HG03280 (cell line): Measurements from ENCODE around the gene REEP6.
"Not testable (repeated sequence)": the region's sequence is repeated elsewhere in the genome, so short reads cannot be mapped to it uniquely, and the experiment has no call there.

Experiments
- ATAC-seq: cut with Tn5 transposase; IDR thresholded peaks from one replicate; pipeline ENCODE4 v1.9.1; 2021; ENCODE audit warnings: mild to moderate bottlenecking, moderate library complexity; ENCODE audit not compliant: unreplicated experiment

Gene REEP6

DNA sequence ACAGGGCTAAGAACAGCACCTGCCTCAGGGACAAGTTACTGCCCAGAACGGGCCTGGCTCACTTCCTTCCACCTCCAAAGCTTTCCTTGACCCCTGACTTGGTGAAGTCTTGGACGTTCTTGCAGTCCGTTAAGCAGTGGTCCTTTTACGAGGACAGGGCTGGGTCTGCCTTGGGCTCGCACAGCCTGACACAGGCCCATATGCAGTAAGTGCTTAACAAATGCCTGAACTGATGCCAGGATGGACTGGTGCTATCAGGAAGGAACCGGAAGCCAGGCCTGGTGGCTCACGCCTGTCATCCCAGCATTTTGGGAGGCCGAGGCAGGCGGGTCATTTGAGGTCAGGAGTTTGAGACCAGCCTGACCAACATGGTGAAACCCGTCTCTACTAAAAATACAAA is 31.1 kb downstream of the REEP6 start:
- no peak for ATAC-seq

DNA sequence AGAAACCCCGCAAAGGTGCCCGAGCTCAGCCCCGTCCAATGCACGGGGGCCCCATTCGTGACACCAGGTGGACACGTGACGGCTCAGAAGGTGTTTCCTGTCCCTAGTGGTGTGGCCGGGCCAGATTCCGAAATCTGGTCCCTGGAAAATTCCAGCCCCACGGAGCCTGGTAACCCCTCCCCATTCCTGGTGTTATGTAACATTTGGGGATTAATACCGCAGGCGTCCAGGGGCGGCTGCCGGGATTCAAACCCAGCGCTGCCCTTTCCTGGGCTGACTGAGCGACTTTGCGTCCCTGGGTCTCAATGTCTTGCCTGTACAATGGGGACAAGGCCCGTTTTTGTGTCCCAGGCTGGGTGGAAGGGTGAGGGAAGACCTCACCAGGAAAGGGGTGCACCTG is 31.9 kb downstream of the REEP6 start:
- ATAC-seq: no peak

DNA sequence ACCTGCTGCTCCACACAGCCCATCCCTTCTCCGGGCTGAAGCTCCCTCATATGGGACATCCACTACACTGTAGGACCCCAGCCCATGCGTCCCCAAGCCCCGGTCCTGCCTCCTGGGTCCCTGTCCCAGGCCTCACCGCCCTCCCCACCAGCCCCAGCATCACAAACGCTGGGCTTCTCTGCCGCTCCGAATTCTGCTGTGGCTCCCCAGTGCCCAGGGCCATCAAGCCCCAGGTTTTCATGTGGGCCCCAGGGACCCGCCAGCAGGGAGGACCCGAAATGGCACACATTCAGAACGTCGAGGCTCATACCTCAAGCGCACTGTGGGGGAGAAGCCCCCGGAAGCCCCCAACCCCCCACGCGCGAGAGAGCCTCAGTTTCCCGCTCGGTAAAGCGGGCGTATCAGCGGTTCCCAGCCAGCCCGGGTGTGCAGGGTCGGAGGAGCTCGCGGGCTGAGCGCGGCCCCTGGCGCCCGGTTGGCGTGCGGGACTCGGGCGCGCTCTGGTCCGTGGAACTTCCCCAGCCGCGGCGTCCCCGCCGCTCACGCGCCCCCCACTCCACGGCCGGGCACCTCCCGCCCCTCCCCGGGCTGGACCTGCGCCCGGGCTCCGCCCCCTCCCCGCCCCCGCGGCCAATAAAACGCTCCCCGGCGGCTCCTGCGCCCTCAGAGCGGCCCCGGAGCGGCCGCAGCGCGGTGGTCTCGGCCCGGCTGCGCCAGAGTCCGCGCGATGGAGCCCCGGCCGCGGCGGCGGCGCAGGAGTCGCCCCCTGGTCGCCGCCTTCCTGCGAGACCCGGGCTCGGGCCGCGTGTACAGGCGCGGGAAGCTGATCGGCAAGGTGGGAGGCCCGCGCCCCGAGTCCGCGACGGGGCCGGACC is 32.7 kb downstream of the REEP6 start, which contains the start of gene PLK5:
Gene PLK5, plus strand, starts transcription at position 666 of the 875 bp plus-strand sequence. CDS start 2,920 bp downstream, outside the sequence.
- no peak for ATAC-seq

DNA sequence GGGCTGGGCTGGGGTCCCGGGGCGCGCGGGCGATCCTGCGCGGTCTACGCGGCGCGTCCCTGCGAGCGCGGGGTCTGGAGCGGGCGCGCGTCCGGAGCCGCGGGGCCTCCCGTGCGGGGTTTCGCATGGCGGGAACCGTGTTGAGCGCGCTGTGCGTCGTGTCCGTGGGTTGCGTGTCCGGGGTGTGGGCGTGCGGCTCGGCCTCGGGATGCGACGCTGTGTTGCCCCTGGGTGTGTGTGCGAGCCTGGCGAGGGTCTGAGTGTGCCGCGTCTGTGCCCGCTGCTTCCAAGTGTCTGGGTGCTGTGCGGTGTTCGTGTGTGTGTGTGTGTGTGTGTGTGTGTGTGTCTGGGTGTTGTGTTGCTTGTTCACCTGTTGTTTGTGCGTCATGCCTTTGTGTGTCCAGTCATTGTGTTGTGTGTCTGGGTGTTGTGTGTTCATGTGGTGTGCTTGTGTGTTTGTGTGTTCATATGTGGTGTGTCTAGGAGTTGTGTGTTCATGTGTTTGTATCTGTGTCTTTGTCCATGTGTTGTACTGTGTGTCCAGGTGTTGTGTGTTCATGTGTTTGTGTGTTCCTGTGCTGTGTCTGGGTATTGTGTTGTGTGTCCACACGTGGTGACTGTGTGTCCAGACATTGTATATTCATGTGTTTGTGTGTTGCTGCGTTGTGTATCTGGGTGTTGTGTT is 33.4 kb downstream of the REEP6 start:
- no peak for ATAC-seq

DNA sequence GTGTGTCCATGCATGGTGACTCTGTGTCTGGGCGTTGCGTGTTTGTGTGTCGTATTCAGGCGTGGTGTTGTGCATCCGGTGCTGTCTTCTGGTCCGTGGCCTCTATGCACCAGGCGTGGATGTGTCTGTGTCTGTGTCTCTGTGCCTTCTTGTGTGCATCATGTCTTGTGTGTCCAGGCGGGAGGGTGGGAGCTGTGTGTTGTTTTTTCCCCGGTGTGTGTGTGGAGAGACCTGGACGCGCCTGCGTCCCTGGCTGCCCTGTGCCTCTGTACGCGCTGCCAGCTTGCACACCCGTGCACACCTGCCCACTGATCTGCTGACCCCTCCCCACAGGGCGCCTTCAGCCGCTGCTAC is 34.0 kb downstream of the REEP6 start:
- ATAC-seq: no peak

DNA sequence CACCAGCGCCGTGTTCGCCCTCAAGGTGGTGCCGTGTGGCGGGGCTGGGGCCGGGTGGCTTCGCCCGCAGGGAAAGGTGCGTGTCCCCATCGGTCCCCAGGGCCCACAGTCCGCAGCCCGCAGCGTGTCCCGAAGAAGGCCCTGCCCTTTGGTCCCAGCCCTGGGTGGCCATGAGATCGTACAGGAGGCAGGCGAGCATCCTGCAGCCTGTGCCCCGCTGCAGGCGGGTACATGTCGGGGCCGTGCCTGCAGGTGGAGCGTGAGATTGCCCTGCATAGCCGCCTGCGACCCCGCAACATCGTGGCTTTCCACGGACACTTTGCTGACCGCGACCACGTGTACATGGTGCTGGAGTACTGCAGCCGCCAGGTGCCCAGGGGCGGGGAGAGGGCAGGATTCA is 34.4 kb downstream of the REEP6 start:
- ATAC-seq: no peak

DNA sequence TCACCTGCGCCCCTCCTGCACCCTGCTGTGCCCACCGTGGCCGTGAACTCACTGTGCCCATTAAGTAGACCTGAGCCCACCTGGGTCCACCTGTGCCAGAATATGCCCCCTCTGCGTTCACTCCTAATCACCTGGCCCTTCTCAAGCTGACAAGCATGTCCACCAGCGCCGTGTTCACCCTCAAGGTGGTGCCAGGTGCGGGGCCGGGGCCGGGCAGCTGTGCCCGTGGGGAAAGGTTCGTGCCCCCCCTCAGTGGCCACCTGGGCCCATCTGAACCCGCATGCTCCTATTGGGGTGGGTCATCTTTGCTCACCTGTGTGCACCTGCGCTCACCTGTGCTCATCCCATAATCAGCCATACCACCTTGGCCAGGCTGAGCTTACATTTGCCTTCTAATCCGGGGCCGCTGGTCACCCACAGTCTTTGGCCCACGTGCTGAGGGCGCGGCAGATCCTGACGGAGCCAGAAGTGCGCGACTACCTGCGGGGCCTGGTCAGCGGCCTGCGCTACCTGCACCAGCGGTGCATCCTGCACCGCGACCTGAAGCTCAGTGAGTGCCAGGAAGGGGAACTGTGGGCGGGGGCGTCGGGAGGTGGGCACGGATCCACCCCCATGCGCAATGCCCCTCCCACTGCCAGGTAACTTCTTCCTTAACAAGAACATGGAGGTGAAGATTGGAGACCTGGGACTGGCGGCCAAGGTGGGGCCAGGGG is 35.2 kb downstream of the REEP6 start:
- no peak for ATAC-seq

DNA sequence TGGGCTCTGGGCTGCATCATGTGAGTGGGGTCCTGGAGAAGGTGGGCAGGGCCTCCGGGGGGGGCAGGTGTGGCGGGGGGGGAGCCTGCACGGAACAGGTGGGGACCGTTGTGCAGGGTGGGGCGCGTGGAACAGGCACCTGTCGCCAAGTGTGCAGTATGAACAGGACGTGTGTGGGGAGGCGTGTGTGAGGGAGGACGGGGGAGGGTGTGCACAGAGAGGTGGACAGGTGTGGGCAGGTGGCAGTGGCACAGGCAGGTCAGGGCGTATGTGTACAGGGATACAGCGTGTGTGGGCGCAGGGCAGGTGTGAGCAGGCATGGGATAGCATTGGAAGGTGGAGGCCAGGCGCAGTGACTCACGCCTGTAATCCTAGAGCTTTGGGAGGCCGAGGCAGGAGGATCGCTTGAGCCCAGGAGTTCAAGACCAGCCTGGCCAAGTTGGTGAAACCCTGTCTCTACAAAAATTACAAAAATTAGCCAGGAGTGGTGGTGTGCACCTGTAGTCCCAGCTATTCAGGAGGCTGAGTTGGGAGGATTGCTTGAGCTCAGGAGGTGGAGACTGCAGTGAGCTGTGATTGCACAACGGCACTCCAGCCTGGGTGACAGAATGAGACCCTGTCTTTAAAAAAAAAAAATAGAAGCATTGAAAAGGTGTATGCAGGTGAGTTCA is 36.1 kb downstream of the REEP6 start:
- no peak for ATAC-seq

DNA sequence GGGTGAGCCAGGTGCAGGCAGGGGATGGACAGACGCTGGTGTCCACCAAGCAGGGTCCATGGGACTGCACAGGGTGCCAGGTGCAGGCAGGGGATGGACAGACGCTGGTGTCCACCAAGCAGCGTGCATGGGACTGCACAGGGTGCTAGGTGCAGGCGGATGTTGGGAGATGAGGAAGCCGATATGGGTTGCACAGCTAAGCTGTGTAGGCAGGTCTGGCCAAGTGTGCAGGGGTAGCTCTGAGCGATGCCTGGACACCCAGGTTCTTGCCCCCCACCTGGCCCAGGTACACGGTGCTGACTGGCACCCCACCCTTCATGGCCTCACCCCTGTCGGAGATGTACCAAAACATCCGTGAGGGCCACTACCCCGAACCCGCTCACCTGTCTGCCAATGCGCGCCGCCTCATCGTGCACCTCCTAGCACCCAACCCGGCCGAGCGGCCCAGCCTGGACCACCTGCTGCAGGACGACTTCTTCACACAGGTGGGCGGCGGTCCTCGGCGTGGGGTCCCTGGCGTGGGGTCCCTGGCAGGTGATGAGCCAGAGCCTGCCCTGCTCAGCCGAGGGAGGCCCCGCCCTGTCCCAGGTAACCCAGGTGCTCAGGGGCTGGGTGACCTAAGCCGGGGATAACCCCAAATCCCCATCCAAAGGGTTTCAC is 36.8 kb downstream of the REEP6 start:
- ATAC-seq: no peak

DNA sequence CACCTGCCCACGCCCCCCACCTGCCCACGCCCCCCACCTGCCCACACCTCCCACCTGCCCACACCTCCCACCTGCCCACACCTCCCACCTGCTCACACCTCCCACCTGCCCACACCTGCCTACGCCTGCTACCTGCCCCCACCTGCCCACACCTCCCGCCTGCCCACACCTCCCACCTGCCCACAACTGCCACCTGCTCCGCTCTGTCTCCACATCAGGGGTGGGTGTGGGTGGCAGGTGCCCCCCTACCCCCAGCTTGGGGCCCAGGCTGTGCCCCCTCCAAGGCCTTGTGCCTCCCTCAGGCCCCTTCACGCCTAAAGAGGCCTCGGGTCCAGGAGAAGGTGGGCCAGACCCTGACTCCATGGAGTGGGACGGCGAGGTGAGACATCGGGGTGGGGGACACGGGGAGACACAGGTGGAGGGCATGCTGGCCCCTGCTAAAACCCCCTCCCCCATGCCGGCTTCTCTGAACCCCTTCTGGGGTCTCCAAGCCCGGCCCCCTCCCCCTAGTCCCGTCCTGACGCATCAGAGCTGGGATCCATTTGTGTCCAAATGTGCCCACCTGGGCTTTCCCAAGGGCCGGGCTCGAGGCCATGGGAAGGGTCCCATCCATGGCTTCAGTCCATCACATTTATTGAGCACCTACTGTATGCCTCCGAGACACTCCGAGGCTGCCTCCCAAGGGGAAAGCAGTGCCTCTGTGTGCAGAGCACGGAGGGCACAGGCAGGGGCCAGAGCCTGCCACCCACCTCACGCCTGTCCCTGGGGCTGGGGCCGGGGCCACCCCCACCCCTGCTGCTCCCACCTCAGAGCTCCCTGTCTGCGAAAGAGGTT is 37.8 kb downstream of the REEP6 start:
- ATAC-seq: no peak

DNA sequence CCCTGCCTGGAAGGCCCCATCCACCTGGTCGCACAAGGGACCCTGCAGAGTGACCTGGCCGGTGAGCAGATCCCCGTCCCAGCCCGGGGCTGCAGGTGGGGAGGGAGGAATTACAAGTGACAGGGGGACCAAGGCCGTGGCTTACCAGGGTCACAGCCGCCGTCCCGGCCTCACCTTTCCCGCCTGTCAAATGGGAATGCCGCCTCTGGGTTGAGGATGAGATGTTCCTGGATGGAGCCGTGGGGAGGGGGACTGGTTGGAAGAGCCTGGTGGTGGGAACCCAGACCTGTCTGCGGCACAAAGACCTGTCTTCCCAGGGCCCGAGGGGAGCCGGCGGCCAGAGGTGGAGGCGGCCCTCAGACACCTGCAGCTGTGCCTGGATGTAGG is 38.4 kb downstream of the REEP6 start:
- no peak for ATAC-seq

DNA sequence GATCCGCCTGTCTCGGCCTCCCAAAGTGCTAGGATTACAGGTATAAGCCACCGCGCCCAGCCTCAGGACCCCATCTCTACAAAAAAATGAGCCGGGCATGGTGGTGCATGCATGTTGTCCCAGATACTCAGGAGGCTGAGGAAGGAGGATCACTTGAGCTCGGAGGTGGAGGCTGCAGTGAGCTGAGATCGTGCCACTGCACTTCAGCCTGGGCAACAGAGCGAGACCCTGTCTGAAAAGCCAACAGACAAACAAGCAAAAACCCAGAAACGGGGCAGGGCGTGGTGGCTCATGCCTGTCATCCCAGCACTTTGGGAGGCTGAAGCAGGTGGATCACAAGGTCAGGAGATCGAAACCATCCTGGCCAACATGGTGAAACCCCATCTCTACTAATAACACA is 39.9 kb downstream of the REEP6 start:
- ATAC-seq: not testable (repeated sequence)

DNA sequence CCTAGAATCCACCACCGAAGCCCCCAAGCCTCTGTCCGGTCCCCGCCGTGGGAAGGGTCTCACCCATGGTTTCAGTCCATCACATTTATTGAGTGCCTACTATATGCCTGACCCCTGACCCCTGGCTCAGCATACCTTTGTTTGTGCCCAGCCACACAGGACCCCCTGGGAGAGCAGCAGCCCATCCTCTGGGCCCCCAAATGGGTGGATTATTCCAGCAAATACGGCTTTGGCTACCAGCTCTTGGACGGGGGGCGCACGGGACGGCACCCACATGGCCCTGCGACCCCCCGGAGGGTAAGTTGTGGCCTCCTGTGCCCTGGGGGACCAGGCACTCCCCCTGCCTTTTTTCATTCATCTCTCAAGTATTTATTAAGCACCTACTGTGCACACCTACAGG is 40.6 kb downstream of the REEP6 start:
- no peak for ATAC-seq

DNA sequence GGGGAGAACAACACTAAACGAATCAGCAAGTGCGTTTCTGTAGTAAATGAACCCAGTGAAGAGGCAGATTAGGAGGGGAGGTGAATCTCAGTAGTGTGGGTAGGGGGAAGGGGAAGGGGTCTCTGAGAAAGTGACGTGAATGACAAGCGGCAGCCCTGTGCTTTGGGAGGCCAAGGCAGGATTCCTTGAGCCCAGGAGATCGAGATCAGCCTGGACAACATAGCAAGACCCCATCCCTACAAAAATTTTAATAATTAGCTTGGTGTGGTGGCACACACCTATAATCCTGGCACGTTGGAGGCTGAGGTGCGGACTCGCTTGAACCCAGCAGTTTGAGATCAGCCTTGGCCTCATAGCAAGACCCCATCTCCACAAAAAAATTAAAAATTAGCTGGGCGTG is 41.0 kb downstream of the REEP6 start:
- no peak for ATAC-seq

DNA sequence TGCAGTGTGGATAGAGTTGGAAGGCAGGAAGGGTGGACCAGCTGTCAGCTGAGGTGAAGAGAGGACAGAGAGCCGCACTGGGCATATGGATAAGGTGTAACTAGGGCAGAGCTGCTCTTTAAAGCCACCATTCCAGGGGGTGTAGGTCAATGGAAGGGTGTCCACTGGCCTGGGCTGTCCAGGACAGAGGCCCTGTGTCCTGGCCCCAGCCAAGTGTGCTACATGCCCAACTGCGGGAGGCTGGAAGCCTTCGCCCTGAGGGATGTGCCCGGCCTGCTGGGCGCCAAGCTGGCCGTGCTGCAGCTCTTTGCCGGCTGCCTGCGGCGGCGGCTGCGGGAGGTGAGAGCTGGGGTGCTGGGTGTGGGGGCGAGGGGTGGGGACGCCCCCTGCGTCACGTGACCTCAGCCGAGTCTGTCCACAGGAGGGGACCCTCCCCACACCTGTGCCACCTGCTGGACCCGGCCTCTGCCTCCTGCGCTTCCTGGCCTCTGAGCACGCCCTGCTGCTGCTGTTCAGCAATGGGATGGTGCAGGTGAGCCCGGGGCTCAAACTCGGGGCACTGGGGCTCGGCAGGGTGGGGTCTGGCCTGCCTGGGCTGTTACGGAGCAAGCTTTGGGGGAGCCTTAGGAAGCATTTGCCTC is 42.6 kb downstream of the REEP6 start:
- no peak for ATAC-seq

DNA sequence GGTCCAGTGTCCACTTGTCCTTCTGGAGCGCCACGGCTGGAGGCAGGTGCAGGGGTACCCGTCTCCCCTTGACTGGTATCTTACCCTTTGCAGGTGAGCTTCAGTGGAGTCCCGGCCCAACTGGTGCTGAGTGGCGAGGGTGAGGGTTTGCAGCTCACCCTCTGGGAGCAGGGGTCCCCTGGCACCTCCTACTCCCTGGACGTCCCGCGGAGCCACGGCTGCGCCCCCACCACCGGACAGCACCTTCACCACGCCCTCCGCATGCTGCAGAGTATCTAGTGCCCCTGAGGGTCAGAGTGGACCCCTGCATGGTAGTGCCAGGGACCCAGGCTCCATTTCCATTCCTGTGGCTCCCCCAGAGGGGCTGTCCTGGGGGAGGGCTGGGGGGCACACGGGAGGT is 44.0 kb downstream of the REEP6 start:
- no peak for ATAC-seq

DNA sequence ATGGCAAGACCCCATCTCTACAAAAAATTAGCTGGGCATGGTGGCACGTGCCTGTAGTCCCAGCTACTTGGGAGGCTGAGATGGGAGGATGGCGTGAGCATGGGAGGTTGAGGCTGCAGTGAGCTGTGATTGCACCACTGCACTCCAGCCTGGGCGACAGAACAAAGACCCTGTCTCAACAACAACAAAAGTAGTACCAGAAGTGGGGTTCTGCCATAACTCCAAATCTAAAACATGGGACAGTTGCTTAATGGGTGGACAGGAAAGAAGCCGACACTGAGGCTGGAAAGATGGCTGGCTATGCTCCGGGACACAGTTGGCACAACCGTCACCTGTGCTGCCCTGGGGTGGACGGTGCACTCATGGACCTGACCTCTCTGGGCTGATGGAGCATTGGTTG is 44.7 kb downstream of the REEP6 start:
- not testable (repeated sequence) for ATAC-seq

DNA sequence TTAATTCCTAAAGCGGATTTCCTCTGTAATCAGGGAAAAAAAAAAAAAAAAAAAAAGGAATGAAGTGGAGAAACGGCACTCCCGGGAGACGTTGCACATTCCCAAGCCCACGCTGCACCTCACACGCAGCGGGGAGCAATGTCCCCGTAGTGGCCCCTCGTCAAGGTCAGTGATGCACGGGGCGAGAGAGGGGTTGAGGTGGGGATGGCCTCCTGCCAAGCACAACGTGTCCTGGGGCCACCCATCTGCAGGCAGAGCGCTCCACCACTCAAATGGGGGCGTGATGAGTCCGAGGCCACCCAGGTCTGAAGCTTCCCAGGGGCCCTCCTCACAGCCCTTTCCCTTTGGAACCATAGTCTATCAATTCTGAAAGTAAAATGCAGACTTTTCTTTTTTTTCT is 48.0 kb downstream of the REEP6 start:
- no peak for ATAC-seq

DNA sequence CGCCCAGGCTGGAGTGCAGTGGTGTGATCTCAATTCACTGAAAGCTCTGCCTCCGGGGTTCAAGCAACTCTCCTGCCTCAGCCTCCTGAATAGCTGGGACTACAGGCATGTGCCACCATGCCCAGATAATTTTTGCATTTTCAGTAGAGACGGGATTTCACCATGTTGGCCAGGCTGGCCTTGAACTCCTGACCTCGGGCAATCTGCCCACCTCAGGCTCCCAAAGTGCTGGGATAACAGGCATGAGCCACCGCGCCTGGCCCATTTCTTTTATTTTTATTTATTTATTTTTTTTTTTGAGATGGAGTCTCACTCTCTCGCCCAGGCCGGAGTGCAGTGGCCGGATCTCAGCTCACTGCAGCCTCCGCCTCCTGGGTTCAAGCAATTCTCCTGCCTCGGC is 48.8 kb downstream of the REEP6 start:
- ATAC-seq: not testable (repeated sequence)
